HepG2 (cell line): ENCODE data around the gene ZNF732. TPM values are rescaled to one million over a fixed set of nuclear protein-coding genes. Genes with fewer than 3 reads are reported as not detected.

Source experiments
- ATAC-seq: fragments of 200-7000 bp; cut with Tn5 transposase; 3 replicates; pipeline ENCODE4 v1.9.1; 2020; ENCODE audit warnings: mild to moderate bottlenecking, moderate library complexity
- BruUV-seq: library from RNA; stranded (reverse); fragments of 400-500 nt; replicated peaks from 2 replicates; lab custom pipeline; 2021; lab: Mats Ljungman, UMichigan
- CTCF ChIA-PET: fragments of 300-600 bp; formaldehyde crosslinking; extraction: SDS; loops from one replicate; lab custom pipeline; 2021; ENCODE audit warnings: low total read pairs, inconsistent platforms, low intra/inter-chr PET ratio; lab: Yijun Ruan, JAX
- POLR2A ChIA-PET: fragments of 350-600 bp; sonication (Branson Sonifier 250); formaldehyde crosslinking; loops from one replicate; lab custom pipeline; 2020; ENCODE audit warnings: antibody characterized with exemption, inconsistent platforms; lab: Yijun Ruan, JAX
- DNase-seq: peaks from one replicate; pipeline ENCODE4 v3.0.0-alpha.2; 2015; ENCODE audit warnings: low spot score
- FAIRE-seq: peaks from 3 replicates; lab custom pipeline; 2011; peaks lifted over from hg19 to GRCh38; lab: Jason Lieb, UNC
- H2AFZ ChIP-seq: one replicate; pipeline ENCODE4 v1.6.1; 2011; ENCODE audit warnings: low read length, inconsistent platforms
- H3K27ac ChIP-seq: fragments of 300-600 bp; 3 replicates; pipeline ENCODE4 v1.8.0; 2011; ENCODE audit warnings: mixed run types, mild to moderate bottlenecking, mixed read lengths, low read length, inconsistent platforms; ENCODE audit not compliant: insufficient read depth; ENCODE audit errors: extremely low read length
- H3K27me3 ChIP-seq, 2 experiments: fragments of 200-600 bp in 1 of 2; 2 replicates in 1 of 2; 3 replicates in 1 of 2; pipeline versions ENCODE4 v1.6.0 to v1.8.0; 2011; ENCODE audit warnings: low read length in 2 of 2, mild to moderate bottlenecking in 2 of 2, moderate library complexity in 2 of 2, inconsistent platforms in 1 of 2; ENCODE audit not compliant: insufficient read depth in 2 of 2, control insufficient read depth in 1 of 2
- H3K36me3 ChIP-seq, 2 experiments: fragments of 200-600 bp in 1 of 2; replicated peaks in 1 of 2; 2 replicates in 1 of 2; 3 replicates in 1 of 2; pipeline versions ENCODE4 v1.5.1 to v1.8.0; 2011; ENCODE audit warnings: low read length in 2 of 2, inconsistent platforms in 1 of 2; ENCODE audit not compliant: insufficient read depth in 2 of 2, control insufficient read depth in 1 of 2
- H3K4me1 ChIP-seq: 2 replicates; pipeline ENCODE4 v1.5.1; 2012; ENCODE audit warnings: low read length, inconsistent platforms; ENCODE audit not compliant: insufficient read depth
- H3K4me2 ChIP-seq: 2 replicates; pipeline ENCODE4 v1.6.0; 2011; ENCODE audit warnings: low read depth, low read length, inconsistent platforms
- H3K4me3 ChIP-seq, 3 experiments: fragments of 200-600 bp in 1 of 3; sonication (generic), shearing (Covaris generic) in 1 of 3; replicated peaks in 1 of 3; 2 replicates each; pipeline ENCODE4 v1.5.1; 2011 to 2016; ENCODE audit warnings: low read length in 3 of 3, inconsistent platforms in 2 of 3, low read depth in 2 of 3, mild to moderate bottlenecking in 2 of 3, control low read depth in 1 of 3, mixed read lengths in 1 of 3; ENCODE audit not compliant: insufficient read depth in 1 of 3
- H3K79me2 ChIP-seq: one replicate; pipeline ENCODE4 v1.6.1; 2011; ENCODE audit warnings: low read length, inconsistent platforms; ENCODE audit not compliant: insufficient read depth
- H3K9ac ChIP-seq: 2 replicates; pipeline ENCODE4 v1.6.0; 2011; ENCODE audit warnings: mild to moderate bottlenecking, low read depth, low read length, inconsistent platforms; ENCODE audit not compliant: insufficient read depth
- H3K9me3 ChIP-seq: 2 replicates; pipeline ENCODE4 v1.5.1; 2012; ENCODE audit warnings: mild to moderate bottlenecking, low read length
- H4K20me1 ChIP-seq: 2 replicates; pipeline ENCODE4 v1.6.0; 2011; ENCODE audit warnings: inconsistent platforms, mild to moderate bottlenecking, low read length, moderate library complexity; ENCODE audit not compliant: insufficient read depth
- KAT2B ChIP-seq: fragments of 150-350 bp; IDR thresholded peaks from 2 replicates; pipeline ENCODE4 v1.6.1; 2014; ENCODE audit warnings: low read depth, low read length, borderline replicate concordance
- KLF15 ChIP-seq: sonication (generic); formaldehyde crosslinking; IDR thresholded peaks from 2 replicates; pipeline ENCODE4 v1.8.1; 2023; ENCODE audit warnings: borderline replicate concordance, mild to moderate bottlenecking, inconsistent platforms, missing genetic modification reagents, mixed read lengths
- MIER2 ChIP-seq: IDR thresholded peaks from 2 replicates; pipeline ENCODE4 v1.6.1; 2016; ENCODE audit warnings: missing biosample characterization, missing genetic modification reagents
- MXD4 ChIP-seq: IDR thresholded peaks from 2 replicates; pipeline ENCODE4 v1.6.1; 2016; ENCODE audit warnings: mild to moderate bottlenecking, missing biosample characterization, missing genetic modification reagents
- MXI1 ChIP-seq: IDR thresholded peaks from 3 replicates; pipeline ENCODE4 v1.6.1; 2012; ENCODE audit warnings: low read depth, low read length, inconsistent platforms, borderline replicate concordance
- MZF1 ChIP-seq: sonication (generic); formaldehyde crosslinking; IDR thresholded peaks from 2 replicates; pipeline ENCODE4 v1.8.1; 2023; ENCODE audit warnings: mild to moderate bottlenecking, missing genetic modification reagents, borderline replicate concordance
- NCOR1 ChIP-seq: fragments of 200-600 bp; sonication (generic); IDR thresholded peaks from 2 replicates; pipeline ENCODE4 v1.7.0; 2017; ENCODE audit warnings: antibody characterized with exemption, low read length, borderline replicate concordance
- RFXANK ChIP-seq: IDR thresholded peaks from 2 replicates; pipeline ENCODE4 v1.6.1; 2016
- ZNF234 ChIP-seq: sonication (generic); formaldehyde crosslinking; conservative IDR thresholded peaks from 2 replicates; pipeline ENCODE4 v1.5.1; 2020; ENCODE audit warnings: mild to moderate bottlenecking, missing genetic modification reagents
- ZNF30 ChIP-seq: sonication (generic); formaldehyde crosslinking; IDR thresholded peaks from 2 replicates; pipeline ENCODE4 v1.5.0; 2020; ENCODE audit warnings: mild to moderate bottlenecking, missing genetic modification reagents
- ZNF570 ChIP-seq: sonication (generic); formaldehyde crosslinking; IDR thresholded peaks from 2 replicates; pipeline ENCODE4 v1.4.0; 2020; ENCODE audit warnings: mild to moderate bottlenecking, missing genetic modification reagents, borderline replicate concordance
- ZNF615 ChIP-seq: sonication (generic); formaldehyde crosslinking; IDR thresholded peaks from 2 replicates; pipeline ENCODE4 v1.5.0; 2020; ENCODE audit warnings: mild to moderate bottlenecking, missing genetic modification reagents, borderline replicate concordance
- ZNF703 ChIP-seq: sonication (generic); formaldehyde crosslinking; IDR thresholded peaks from 2 replicates; pipeline ENCODE4 v1.5.1; 2020; ENCODE audit warnings: missing genetic modification reagents, mild to moderate bottlenecking, moderate library complexity, borderline replicate concordance
- WGBS: methylation state at CpG from one replicate; pipeline ENCODE4 v1.1.6; 2017; ENCODE audit warnings: low lambda C conversion rate; 5-methylcytosine and 5-hydroxymethylcytosine counted together
- in situ Hi-C: cut with HindIII; loops from 2 replicates; pipeline ENCODE4 v1.10.0; 2017; ENCODE audit warnings: low pct_unique_long_range_greater_than_20kb; ENCODE audit not compliant: extremely low pct_ligation_motif_present
- intact Hi-C: fragments of 100-400 bp; cut with micrococcal nuclease; formaldehyde crosslinking; loops from one replicate; pipeline ENCODE4 v1.10.0; 2022; ENCODE audit not compliant: unreplicated experiment
- polyA plus RNA-seq, 8 experiments: library from polyadenylated mRNA; depleted of rRNA in 3 of 8; stranded (reverse) in 7 of 8; unstranded in 1 of 8; fragments of >200 nt; fragmentation: Illumina TruSeq in 4 of 8; extraction: Trizol in 4 of 8; gene quantifications; 2 replicates each; pipeline versions ENCODE4 v1.2.1 to v1.2.3, GENCODE V29; 2011 to 2016; ENCODE audit warnings: low read depth in 4 of 8, missing spikeins in 1 of 8, mixed read lengths in 1 of 8; ENCODE audit not compliant: insufficient read depth in 1 of 8
- total RNA-seq, 5 experiments: library from RNA; depleted of rRNA; stranded (reverse); fragments of >200 nt; fragmentation: Illumina TruSeq; extraction: Trizol; gene quantifications; 2 replicates each; pipeline ENCODE4 v1.2.3, GENCODE V29; 2016; ENCODE audit warnings: low read depth in 1 of 5
- TF ChIP-seq, protein P1 (sequence below): sonication (generic); formaldehyde crosslinking; IDR thresholded peaks from 2 replicates; pipeline ENCODE4 v1.4.0; 2020; ENCODE audit warnings: missing genetic modification reagents

The ZNF732 gene
- total and polyA plus RNA-seq, 2 of the 13 experiments (the other 11 are each of a cell fraction or from before 2014, with no cell fraction given), result not detected

DNA sequence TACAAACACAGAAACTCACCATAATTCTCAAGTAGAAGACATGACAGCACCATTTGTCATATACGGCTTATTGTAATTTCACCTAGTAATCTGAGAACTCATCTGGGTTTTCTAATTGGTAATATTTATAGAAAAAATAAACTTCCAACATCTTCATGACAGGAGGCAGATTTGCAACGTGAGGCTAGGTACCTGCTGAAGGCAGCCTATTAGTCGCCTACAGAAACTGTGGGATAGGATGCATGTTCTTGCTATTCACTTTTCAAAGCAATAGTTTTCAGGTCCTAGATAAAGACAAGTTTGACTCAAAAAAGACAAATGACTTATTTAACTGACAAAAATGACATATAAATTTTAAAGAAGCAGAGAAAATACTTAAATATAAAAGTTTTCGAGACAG is 2.9 kb downstream of the ZNF732 start:
- Histone ChIP-seq H3K79me2 (no peaks in the 10 kb centered on the region), H2AFZ (no peak overlapping the region), H3K4me1 (no peaks in the 10 kb centered on the region), H3K36me3 (no peaks in the 10 kb centered on the region), H3K27ac (no peak overlapping the region), H3K9me3 (peaks cover 79% of the 10 kb centered on the region), H3K9ac (no peak overlapping the region), H4K20me1 (no peaks in the 10 kb centered on the region), H3K27me3 (no peaks in the 10 kb centered on the region), H3K4me2 (no peak overlapping the region), H3K4me3 (no peak overlapping the region)
- TF ChIP-seq ZNF615 (CRISPR knock-in tag) (no peak), ZNF703 (CRISPR knock-in tag) (no peak), ZNF570 (no peak), NCOR1 (no peak), MXD4 (no peak), MIER2 (CRISPR knock-in tag) (no peak), MZF1 (CRISPR knock-in tag) (no peak), KLF15 (no peak), ZNF30 (no peak), MXI1 (no peak), KAT2B (no peak), ZNF234 (CRISPR knock-in tag) (no peak), RFXANK (CRISPR knock-in tag) (no peak)
- TF ChIP-seq, protein P1, sequence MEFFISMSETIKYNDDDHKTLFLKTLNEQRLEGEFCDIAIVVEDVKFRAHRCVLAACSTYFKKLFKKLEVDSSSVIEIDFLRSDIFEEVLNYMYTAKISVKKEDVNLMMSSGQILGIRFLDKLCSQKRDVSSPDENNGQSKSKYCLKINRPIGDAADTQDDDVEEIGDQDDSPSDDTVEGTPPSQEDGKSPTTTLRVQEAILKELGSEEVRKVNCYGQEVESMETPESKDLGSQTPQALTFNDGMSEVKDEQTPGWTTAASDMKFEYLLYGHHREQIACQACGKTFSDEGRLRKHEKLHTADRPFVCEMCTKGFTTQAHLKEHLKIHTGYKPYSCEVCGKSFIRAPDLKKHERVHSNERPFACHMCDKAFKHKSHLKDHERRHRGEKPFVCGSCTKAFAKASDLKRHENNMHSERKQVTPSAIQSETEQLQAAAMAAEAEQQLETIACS, result no peak
- FAIRE-seq, result no peak
- CTCF ChIA-PET, result no interaction called here
- no peak for DNase-seq
- no peak for ATAC-seq
- in situ Hi-C loops (no loop called here), intact Hi-C loops (no loop called here)
- WGBS, result 33% methylated on average over 4 of the region's 4 CpGs
- BruUV-seq, result no TSS peak
- POLR2A ChIA-PET, result no interaction called here
